ENCODE results near the gene GGTA1.

GRCh38 chr9:121542025-121542424 is 42.4 kb upstream of the GGTA1 start:
- TF ChIP-seq CREB1 (IDR thresholded peaks at IDR 0.05; ENCODE audit: low read depth) (no peak), TAF1 (IDR thresholded peaks at IDR 0.05; ENCODE audit: low read depth) (no peak), EP300 (IDR thresholded peaks at IDR 0.05; ENCODE audit: borderline replicate concordance) (no peak), CEBPB (IDR thresholded peaks at IDR 0.05) (no peak), MAX (IDR thresholded peaks at IDR 0.05) (no peak), TEAD4 (IDR thresholded peaks at IDR 0.05) (no peak), YY1 (IDR thresholded peaks at IDR 0.05; ENCODE audit: low read depth) (no peak)

Measured in Ishikawa (cell line).